ENCODE results near the gene TSPOAP1. TPM values are rescaled to one million over a fixed set of nuclear protein-coding genes. Genes with fewer than 3 reads are reported as not detected.

TSPOAP1 gene
- total RNA-seq, 4 donors from 2014 or later = 0.72 to 1.6 (median 1.0) TPM

- intact Hi-C loops (cut with DNase I; ENCODE audit: low total_unique reads) (no loop called here), in situ Hi-C loops (cut with MboI; ENCODE audit: low sequenced_read_pairs in 4 of 4) (no loop called here)
- Histone ChIP-seq H3K4me3 (no peak overlapping the region), H3K4me1 (peaks cover 0 to 10% of the 10 kb centered on the region in 2 donors), H3K27me3 (peaks cover 11 to 18% (median 14%) of the 10 kb centered on the region in 3 donors), H3K27ac (no peak overlapping the region), H3K9me3 (no peaks in the 10 kb centered on the region), H3K36me3 (no peaks in the 10 kb centered on the region)
- TF ChIP-seq POLR2A (IDR thresholded peaks at IDR 0.05) = no peak
- no peak for TF ChIP-seq CTCF (IDR thresholded peaks at IDR 0.05 in 4 of 5, conservative IDR thresholded peaks at IDR 0.05 in 1 of 5)
- DNase-seq = no peak
- no peak for ATAC-seq
These were observed 75.5 kb downstream of the TSPOAP1 start for GRCh38 chr17:58253082-58253481.

GRCh38 chr17:58252141-58252540 lies 76.5 kb downstream of the TSPOAP1 start:
- no peak for DNase-seq
- Histone ChIP-seq H3K36me3 (no peaks in the 10 kb centered on the region), H3K27me3 (peaks cover 11 to 18% (median 14%) of the 10 kb centered on the region in 3 donors), H3K4me3 (no peak overlapping the region), H3K9me3 (no peaks in the 10 kb centered on the region), H3K27ac (no peak overlapping the region), H3K4me1 (peaks cover 0 to 10% of the 10 kb centered on the region in 2 donors)
- no peak for ATAC-seq
- TF ChIP-seq CTCF (IDR thresholded peaks at IDR 0.05 in 4 of 5, conservative IDR thresholded peaks at IDR 0.05 in 1 of 5) (no peak), POLR2A (IDR thresholded peaks at IDR 0.05) (no peak)
- in situ Hi-C loops (cut with MboI; ENCODE audit: low sequenced_read_pairs in 4 of 4) = no loop called here
- intact Hi-C loops (cut with DNase I; ENCODE audit: low total_unique reads) = no loop called here

MicroRNAs within 50 kb of the gene (microRNA counts, 767-probe panel; counts per million panel counts)
- microRNA hsa-miR-142-3p (356 to 6,704 counts per million in 2 donors), microRNA hsa-miR-142-5p (356 to 448 counts per million in 2 donors)

Small RNA genes lying within 50 kb of the gene (microRNA-seq; reads per million reads assigned to microRNA genes)
- gene MIR4736 (ENCODE audit: borderline replicate concordance in 2 of 2) = 0 reads per million in 2 donors

Other genes starting within 250 kb of the TSPOAP1 start
- 10 to 100 TPM; 14.5 to 28.8 (median 20.4) TPM for gene DYNLL2, start 245.4 kb downstream of the TSPOAP1 start, total RNA-seq
- not detected for gene OR4D1, start 180.4 kb downstream of the TSPOAP1 start, total RNA-seq
- gene OR4D2, start 161.8 kb downstream of the TSPOAP1 start, total RNA-seq = not detected
- not detected for gene EPX, start 136.1 kb downstream of the TSPOAP1 start, total RNA-seq
- gene MKS1, start 109.5 kb downstream of the TSPOAP1 start, total RNA-seq = 1 to 10 TPM; 2.2 to 6.7 (median 2.8) TPM
- not detected for gene LPO, start 90.2 kb downstream of the TSPOAP1 start, total RNA-seq
- under 1 TPM in 3 of 4 donors, not detected in 1; 0.18 to 0.32 (median 0.31) TPM for gene MPO, start 47.9 kb downstream of the TSPOAP1 start, total RNA-seq
- 10 to 100 TPM; 39.6 to 49.0 (median 41.1) TPM for gene SUPT4H1, start 23.4 kb upstream of the TSPOAP1 start, total RNA-seq
- gene RNF43, start 88.7 kb upstream of the TSPOAP1 start, total RNA-seq = under 1 TPM in 1 of 4 donors, not detected in 3; 0.20 TPM
- gene HSF5, start 159.6 kb upstream of the TSPOAP1 start, total RNA-seq = not detected
- gene MTMR4, start 185.8 kb upstream of the TSPOAP1 start, total RNA-seq = 10 to 100 TPM in 3 of 4 donors, 1 to 10 TPM in 1; 7.9 to 16.1 (median 11.1) TPM

All from gastrocnemius medialis (tissue), 4 donors.